Gastrocnemius medialis (tissue), 4 donors: ENCODE results near the gene TAS1R3. TPM values are rescaled to one million over a fixed set of nuclear protein-coding genes. Genes with fewer than 3 reads are reported as not detected.

Experiments
- ATAC-seq, 2 donors: fragments of 150-250 bp; one replicate each; pipeline ENCODE4 v1.9.1; 2016
- DNase-seq, 2 donors: peaks; one replicate each; pipeline ENCODE4 v3.0.0-alpha.2; 2019
- H3K27ac ChIP-seq, 4 donors: fragments of 200-600 bp; sonication (generic); 1 replicate in 1 of 4; 2 replicates in 3 of 4; pipeline ENCODE4 v1.5.1; 2016 to 2018; ENCODE audit warnings: mild to moderate bottlenecking in 2 of 4, moderate library complexity in 1 of 4
- H3K27me3 ChIP-seq, 3 donors: fragments of 200-600 bp; sonication (generic) in 2 of 3; 1 replicate in 1 of 3; 2 replicates in 2 of 3; pipeline versions ENCODE4 v1.5.1 to v1.6.0; 2016 to 2019; ENCODE audit warnings: mild to moderate bottlenecking in 1 of 3, moderate library complexity in 1 of 3
- H3K36me3 ChIP-seq, 2 donors: fragments of 200-600 bp; sonication (generic) in 1 of 2; one replicate each; pipeline ENCODE4 v1.5.1; 2017 to 2018
- H3K4me1 ChIP-seq, 2 donors: fragments of 200-600 bp; sonication (generic) in 1 of 2; one replicate each; pipeline ENCODE4 v1.5.1; 2016 to 2017; ENCODE audit warnings: mild to moderate bottlenecking in 2 of 2
- H3K4me3 ChIP-seq, 4 donors: fragments of 200-600 bp; sonication (generic) in 3 of 4; 1 replicate in 1 of 4; 2 replicates in 3 of 4; pipeline ENCODE4 v1.5.1; 2016 to 2019; ENCODE audit warnings: mild to moderate bottlenecking in 2 of 4
- H3K9me3 ChIP-seq, 3 donors: fragments of 200-600 bp; sonication (generic) in 2 of 3; 1 replicate in 1 of 3; 2 replicates in 2 of 3; pipeline ENCODE4 v1.5.1; 2016 to 2019
- CTCF ChIP-seq, 5 experiments: fragments of 450-650 bp in 3 of 5; fragments of 200-600 bp in 2 of 5; sonication (generic) in 2 of 5; IDR thresholded peaks in 4 of 5; conservative IDR thresholded peaks in 1 of 5; 1 replicate in 4 of 5; 2 replicates in 1 of 5; pipeline ENCODE4 v1.5.1; 2016 to 2019; ENCODE audit warnings: antibody characterized with exemption in 5 of 5, mild to moderate bottlenecking in 3 of 5, moderate library complexity in 3 of 5
- POLR2A ChIP-seq, 2 donors: fragments of 450-650 bp; IDR thresholded peaks; one replicate each; pipeline ENCODE4 v1.6.1; 2017; ENCODE audit warnings: antibody characterized with exemption in 2 of 2, mild to moderate bottlenecking in 2 of 2, moderate library complexity in 2 of 2
- in situ Hi-C, 4 donors: fragments of 200-750 bp; cut with MboI; loops; one replicate each; pipeline versions ENCODE4 v1.15.0 to v1.8.0; 2017; ENCODE audit warnings: low sequenced_read_pairs in 4 of 4
- intact Hi-C: fragments of 100-400 bp; cut with DNase I; formaldehyde crosslinking; loops from one replicate; pipeline ENCODE4 v1.15.1; 2023; ENCODE audit warnings: low total_unique reads
- total RNA-seq, 4 donors: library from RNA; depleted of rRNA; stranded (reverse); fragments of >200 nt; gene quantifications; one replicate each; pipeline versions ENCODE4 v1.1.0 to v1.2.3, GENCODE V29; 2016

The TAS1R3 gene
- total RNA-seq, 4 donors from 2014 or later, result 0.20 to 0.44 TPM; not detected in 2

- Histone ChIP-seq H3K4me1 (peaks cover 23 to 35% of the 10 kb centered on the region in 2 donors), H3K27ac (no peak overlapping the region), H3K36me3 (peaks cover 0 to 57% of the 10 kb centered on the region in 2 donors), H3K27me3 (no peaks in the 10 kb centered on the region), H3K4me3 (no peak overlapping the region), H3K9me3 (no peaks in the 10 kb centered on the region)
- no peak for ATAC-seq
- no peak for TF ChIP-seq POLR2A (IDR thresholded peaks at IDR 0.05)
- no peak for TF ChIP-seq CTCF (IDR thresholded peaks at IDR 0.05 in 4 of 5, conservative IDR thresholded peaks at IDR 0.05 in 1 of 5)
- no peak for DNase-seq
- in situ Hi-C loops, result no loop called here
- intact Hi-C loops, result no loop called here
These were observed 9.1 kb downstream of the TAS1R3 start for GRCh38 chr1:1340185-1340584.

DNA sequence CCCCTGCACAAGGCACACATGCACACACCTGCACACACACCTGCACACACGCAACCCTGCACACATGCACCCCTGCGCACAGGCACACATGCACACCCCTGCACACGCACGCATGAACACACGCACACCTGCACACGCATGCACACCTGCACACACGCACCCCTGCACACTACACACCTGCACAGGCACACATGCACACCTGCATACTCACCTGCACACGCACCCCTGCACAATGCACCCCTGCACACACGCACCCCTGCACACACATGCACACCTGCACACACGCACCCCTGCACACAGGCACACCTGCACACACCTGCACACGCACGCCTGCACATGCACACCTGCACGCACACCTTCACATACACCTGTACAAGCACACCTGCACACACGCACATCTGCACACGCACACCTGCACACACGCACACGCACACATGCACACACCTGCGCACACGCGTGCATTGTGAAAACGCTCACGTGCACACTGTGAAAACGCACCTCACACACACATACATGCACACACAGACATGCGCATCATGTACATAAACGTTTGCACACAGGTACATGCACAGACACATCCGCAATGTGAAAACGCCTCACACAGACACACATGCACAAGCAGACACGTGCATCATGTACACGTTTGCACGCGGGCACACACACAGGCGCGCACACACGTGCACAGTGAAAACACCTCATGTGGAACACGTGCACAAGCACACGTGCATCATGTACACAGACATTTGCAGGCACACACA lies 9.9 kb downstream of the TAS1R3 start:
- Histone ChIP-seq H3K27ac (no peak overlapping the region), H3K4me1 (peaks cover 30 to 43% of the 10 kb centered on the region in 2 donors), H3K9me3 (no peaks in the 10 kb centered on the region), H3K4me3 (no peak overlapping the region), H3K36me3 (peaks cover 0 to 55% of the 10 kb centered on the region in 2 donors), H3K27me3 (no peaks in the 10 kb centered on the region)
- DNase-seq, result no peak
- intact Hi-C loops (no loop called here), in situ Hi-C loops (no loop called here)
- TF ChIP-seq POLR2A (IDR thresholded peaks at IDR 0.05) (no peak), CTCF (IDR thresholded peaks at IDR 0.05 in 4 of 5, conservative IDR thresholded peaks at IDR 0.05 in 1 of 5) (no peak)
- no peak for ATAC-seq

GRCh38 chr1:1341549-1342021 lies 10.5 kb downstream of the TAS1R3 start:
- intact Hi-C loops, result no loop called here
- ATAC-seq, result no peak
- peaks cover 0 to 51% of the 10 kb centered on the region in 2 donors for H3K36me3 ChIP-seq
- H3K9me3 ChIP-seq, result no peaks in the 10 kb centered on the region
- H3K4me3 ChIP-seq, result no peak overlapping the region
- H3K27me3 ChIP-seq, result no peaks in the 10 kb centered on the region
- peaks cover 37 to 49% of the 10 kb centered on the region in 2 donors for H3K4me1 ChIP-seq
- no peak for DNase-seq
- in situ Hi-C loops, result no loop called here
- TF ChIP-seq CTCF (IDR thresholded peaks at IDR 0.05 in 4 of 5, conservative IDR thresholded peaks at IDR 0.05 in 1 of 5) (no peak), POLR2A (IDR thresholded peaks at IDR 0.05) (no peak)
- no peak overlapping the region for H3K27ac ChIP-seq

- DNase-seq (no peak), ATAC-seq (no peak)
- H3K4me3 ChIP-seq, result no peak overlapping the region
- peak overlapping the region in 2 of 4 donors; percentile 98 to 99 for H3K27ac ChIP-seq
- peaks cover 42 to 54% of the 10 kb centered on the region in 2 donors for H3K4me1 ChIP-seq
- no peaks in the 10 kb centered on the region for H3K9me3 ChIP-seq
- H3K36me3 ChIP-seq, result peaks cover 0 to 46% of the 10 kb centered on the region in 2 donors
- no peaks in the 10 kb centered on the region for H3K27me3 ChIP-seq
- intact Hi-C loops (no loop called here), in situ Hi-C loops (no loop called here)
- TF ChIP-seq CTCF (IDR thresholded peaks at IDR 0.05 in 4 of 5, conservative IDR thresholded peaks at IDR 0.05 in 1 of 5) (no peak), POLR2A (IDR thresholded peaks at IDR 0.05) (no peak)
These were observed 11.0 kb downstream of the TAS1R3 start for GRCh38 chr1:1342061-1342562.
